Thymus (tissue), 11 donors: ENCODE results near the gene SH3RF2. TPM values are rescaled to one million over a fixed set of nuclear protein-coding genes. Genes with fewer than 3 reads are reported as not detected.

Source experiments
- DNase-seq, 9 donors: peaks; one replicate each; pipeline ENCODE4 v3.0.0-alpha.2; 2013; ENCODE audit warnings: low spot score in 9 of 9, low read depth in 6 of 9, missing footprints in 1 of 9
- H3K27ac ChIP-seq, 2 donors: one replicate each; pipeline ENCODE4 v1.5.1; 2013; ENCODE audit warnings: control low read depth in 1 of 2, low read depth in 1 of 2, low read length in 1 of 2, mild to moderate bottlenecking in 1 of 2, moderate library complexity in 1 of 2
- H3K27me3 ChIP-seq, 2 donors: one replicate each; pipeline ENCODE4 v1.5.1; 2013; ENCODE audit warnings: low read length in 1 of 2; ENCODE audit not compliant: control insufficient read depth in 2 of 2, insufficient read depth in 1 of 2
- H3K36me3 ChIP-seq, 2 donors: one replicate each; pipeline ENCODE4 v1.5.1; 2013; ENCODE audit warnings: low read length in 1 of 2, mild to moderate bottlenecking in 1 of 2, moderate library complexity in 1 of 2; ENCODE audit not compliant: control insufficient read depth in 2 of 2, insufficient read depth in 2 of 2
- H3K4me1 ChIP-seq, 2 donors: one replicate each; pipeline ENCODE4 v1.5.1; 2013; ENCODE audit warnings: low read length in 2 of 2; ENCODE audit not compliant: control insufficient read depth in 2 of 2, insufficient read depth in 2 of 2
- H3K4me3 ChIP-seq, 2 donors: one replicate each; pipeline ENCODE4 v1.5.1; 2013; ENCODE audit warnings: low read length in 2 of 2, control low read depth in 1 of 2, mild to moderate bottlenecking in 1 of 2
- H3K9me3 ChIP-seq, 2 donors: one replicate each; pipeline ENCODE4 v1.5.1; 2013; ENCODE audit warnings: low read length in 1 of 2, mild to moderate bottlenecking in 1 of 2; ENCODE audit not compliant: control insufficient read depth in 2 of 2, insufficient read depth in 1 of 2
- WGBS: extraction: QIAGEN DNeasy Blood & Tissue Kit; methylation state at CpG from one replicate; pipeline ENCODE4 v1.1.7; 2013; 5-methylcytosine and 5-hydroxymethylcytosine counted together
- polyA plus RNA-seq: library from polyadenylated mRNA; stranded (reverse); fragments of 200-250 nt; gene quantifications from one replicate; pipeline ENCODE4 v1.2.3, GENCODE V29; 2013
- total RNA-seq: library from RNA; stranded (reverse); fragments of 120-200 nt; gene quantifications from one replicate; pipeline ENCODE4 v1.2.4, GENCODE V29; 2013
- donor health status: healthy.

SH3RF2 gene
- total and polyA plus RNA-seq, 2 donors: 0.76 to 2.4 TPM

DNA sequence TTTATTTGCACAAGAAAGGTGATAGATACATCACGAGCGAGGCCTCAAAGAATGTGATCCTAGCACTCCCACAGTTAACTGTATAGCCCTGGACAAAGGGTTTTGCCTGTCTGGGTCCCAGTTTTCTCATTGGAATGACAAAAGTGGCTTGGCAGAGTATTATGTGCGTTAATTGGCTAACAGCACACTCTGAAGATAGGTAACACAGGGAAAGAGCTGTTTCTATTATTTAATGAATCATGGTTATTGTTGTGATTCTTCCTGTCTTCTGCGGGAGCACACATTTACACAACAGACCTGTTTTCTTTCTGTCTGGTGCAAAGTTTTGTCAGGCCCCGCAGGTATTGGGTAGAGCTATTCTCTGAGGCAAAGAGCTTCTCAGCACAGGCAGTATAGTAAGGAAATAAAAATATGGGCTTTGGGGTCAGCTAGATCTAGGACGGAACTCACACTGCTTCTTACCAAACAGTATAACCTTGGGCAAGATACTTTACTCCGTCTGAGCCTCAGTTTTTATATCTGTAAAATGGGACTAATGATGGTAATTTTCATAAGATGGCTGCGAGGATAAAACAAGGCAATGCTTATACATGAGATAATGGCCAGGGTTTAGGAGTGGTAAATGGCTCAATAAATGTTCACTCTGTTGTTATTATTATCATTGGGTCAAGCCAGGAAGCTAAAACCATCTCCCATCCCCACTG, 90.1 kb downstream of the SH3RF2 start:
- WGBS: 92% methylated on average over 8 of the region's 8 CpGs
- no peaks in the 10 kb centered on the region for H3K27me3 ChIP-seq
- no peaks in the 10 kb centered on the region for H3K9me3 ChIP-seq
- no peak overlapping the region for H3K4me3 ChIP-seq
- no peak overlapping the region for H3K27ac ChIP-seq
- no peak for DNase-seq
- H3K36me3 ChIP-seq: no peaks in the 10 kb centered on the region
- H3K4me1 ChIP-seq: no peaks in the 10 kb centered on the region

- H3K27ac ChIP-seq: no peak overlapping the region
- no peak for DNase-seq
These were observed 91.4 kb downstream of the SH3RF2 start for GRCh38 chr5:146027751-146028150.

DNA sequence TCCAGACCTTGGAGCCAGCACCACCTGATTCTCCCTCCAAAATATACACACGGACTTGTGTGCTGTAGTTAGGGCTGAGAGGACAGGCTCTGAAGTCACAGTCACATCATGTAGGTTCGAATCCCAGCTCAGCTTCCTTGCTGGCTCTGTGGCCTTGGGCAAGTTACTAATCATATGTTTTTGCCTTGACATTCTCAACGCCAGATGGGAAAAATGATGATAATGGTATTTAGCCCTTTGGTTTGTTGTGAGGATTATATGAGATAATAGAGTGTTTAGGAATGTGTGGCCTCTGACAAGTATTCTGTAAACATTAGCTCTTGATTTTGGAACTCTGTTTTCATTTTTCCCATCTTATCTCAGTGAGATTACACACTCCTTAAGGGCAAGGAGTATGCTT, 96.5 kb downstream of the SH3RF2 start:
- no peak for DNase-seq
- Histone ChIP-seq H3K4me1 (no peaks in the 10 kb centered on the region), H3K4me3 (no peak overlapping the region), H3K27ac (no peak overlapping the region), H3K27me3 (no peaks in the 10 kb centered on the region), H3K9me3 (no peaks in the 10 kb centered on the region), H3K36me3 (no peaks in the 10 kb centered on the region)
- WGBS: 97% methylated on average over 3 of the region's 3 CpGs

More at GRCh38 chr5:146027751-146028150, 91.4 kb downstream of the SH3RF2 start:
- Histone ChIP-seq H3K4me3 (no peak overlapping the region), H3K36me3 (no peaks in the 10 kb centered on the region), H3K9me3 (no peaks in the 10 kb centered on the region), H3K27me3 (no peaks in the 10 kb centered on the region), H3K4me1 (no peaks in the 10 kb centered on the region)
- WGBS: 94% methylated on average over 10 of the region's 10 CpGs

DNA sequence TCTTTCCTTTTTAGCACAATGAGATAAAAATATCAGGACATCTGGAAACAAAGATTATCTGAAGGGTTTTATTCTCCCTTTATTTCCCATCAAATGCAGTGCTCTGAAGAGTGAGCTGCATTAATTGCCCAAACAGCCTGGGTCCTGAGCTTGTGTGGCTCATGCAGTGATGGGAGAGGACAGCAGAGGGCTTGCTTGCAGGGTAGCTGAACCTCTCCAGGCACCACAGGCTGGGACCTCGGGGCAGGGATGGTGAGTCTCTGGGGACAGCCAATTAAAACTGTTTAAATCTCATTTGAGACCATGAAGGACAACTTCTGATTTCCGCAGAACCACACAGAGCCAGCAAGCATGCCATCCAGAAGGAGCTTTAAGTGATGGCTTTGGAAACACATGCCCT, 97.7 kb downstream of the SH3RF2 start:
- no peaks in the 10 kb centered on the region for H3K36me3 ChIP-seq
- 92% methylated on average over 2 of the region's 2 CpGs for WGBS
- H3K27ac ChIP-seq: no peak overlapping the region
- no peaks in the 10 kb centered on the region for H3K4me1 ChIP-seq
- DNase-seq: no peak
- no peak overlapping the region for H3K4me3 ChIP-seq
- no peaks in the 10 kb centered on the region for H3K9me3 ChIP-seq
- H3K27me3 ChIP-seq: no peaks in the 10 kb centered on the region

DNA sequence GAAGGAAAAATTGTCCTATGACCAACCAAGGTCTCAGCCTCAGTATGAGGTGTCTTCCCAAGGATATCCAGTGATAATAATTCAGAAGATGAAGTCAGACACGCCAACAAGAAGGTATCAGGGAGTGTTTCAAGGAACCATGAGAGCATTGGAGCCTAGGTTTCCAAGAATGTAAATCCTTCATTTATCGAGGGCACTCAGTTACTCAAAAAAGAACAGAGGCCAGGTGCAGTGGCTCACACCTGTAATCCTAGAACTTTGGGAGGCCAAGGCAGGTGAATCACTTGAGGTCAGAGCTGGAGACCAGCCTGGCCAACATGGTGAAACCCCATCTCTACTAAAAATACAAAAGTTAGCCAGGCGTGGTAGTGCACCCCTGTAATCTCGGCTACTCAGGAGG, 98.2 kb downstream of the SH3RF2 start:
- no peak overlapping the region for H3K4me3 ChIP-seq
- no peak overlapping the region for H3K27ac ChIP-seq
- 93% methylated on average over 4 of the region's 4 CpGs for WGBS
- no peaks in the 10 kb centered on the region for H3K27me3 ChIP-seq
- no peaks in the 10 kb centered on the region for H3K36me3 ChIP-seq
- no peaks in the 10 kb centered on the region for H3K9me3 ChIP-seq
- no peak for DNase-seq
- H3K4me1 ChIP-seq: no peaks in the 10 kb centered on the region

GRCh38 chr5:146039420-146039819, 103.0 kb downstream of the SH3RF2 start:
- no peaks in the 10 kb centered on the region for H3K4me1 ChIP-seq
- no peak overlapping the region for H3K27ac ChIP-seq
- H3K9me3 ChIP-seq: no peaks in the 10 kb centered on the region
- H3K36me3 ChIP-seq: no peaks in the 10 kb centered on the region
- no peak overlapping the region for H3K4me3 ChIP-seq
- WGBS: 77% methylated on average over 3 of the region's 3 CpGs
- DNase-seq: no peak
- H3K27me3 ChIP-seq: no peaks in the 10 kb centered on the region

GRCh38 chr5:146040527-146040926, 104.1 kb downstream of the SH3RF2 start:
- DNase-seq: no peak
- H3K36me3 ChIP-seq: no peaks in the 10 kb centered on the region
- H3K4me1 ChIP-seq: no peaks in the 10 kb centered on the region
- no peak overlapping the region for H3K27ac ChIP-seq
- H3K4me3 ChIP-seq: no peak overlapping the region
- 61% methylated on average over 3 of the region's 3 CpGs for whole genome bisulfite sequencing
- H3K9me3 ChIP-seq: no peaks in the 10 kb centered on the region
- H3K27me3 ChIP-seq: no peaks in the 10 kb centered on the region

GRCh38 chr5:146041180-146041789, 104.9 kb downstream of the SH3RF2 start:
- no peaks in the 10 kb centered on the region for H3K36me3 ChIP-seq
- no peaks in the 10 kb centered on the region for H3K4me1 ChIP-seq
- no peak for DNase-seq
- no peaks in the 10 kb centered on the region for H3K9me3 ChIP-seq
- no peak overlapping the region for H3K4me3 ChIP-seq
- no peak overlapping the region for H3K27ac ChIP-seq
- WGBS: 94% methylated on average over 10 of the region's 10 CpGs
- no peaks in the 10 kb centered on the region for H3K27me3 ChIP-seq

DNA sequence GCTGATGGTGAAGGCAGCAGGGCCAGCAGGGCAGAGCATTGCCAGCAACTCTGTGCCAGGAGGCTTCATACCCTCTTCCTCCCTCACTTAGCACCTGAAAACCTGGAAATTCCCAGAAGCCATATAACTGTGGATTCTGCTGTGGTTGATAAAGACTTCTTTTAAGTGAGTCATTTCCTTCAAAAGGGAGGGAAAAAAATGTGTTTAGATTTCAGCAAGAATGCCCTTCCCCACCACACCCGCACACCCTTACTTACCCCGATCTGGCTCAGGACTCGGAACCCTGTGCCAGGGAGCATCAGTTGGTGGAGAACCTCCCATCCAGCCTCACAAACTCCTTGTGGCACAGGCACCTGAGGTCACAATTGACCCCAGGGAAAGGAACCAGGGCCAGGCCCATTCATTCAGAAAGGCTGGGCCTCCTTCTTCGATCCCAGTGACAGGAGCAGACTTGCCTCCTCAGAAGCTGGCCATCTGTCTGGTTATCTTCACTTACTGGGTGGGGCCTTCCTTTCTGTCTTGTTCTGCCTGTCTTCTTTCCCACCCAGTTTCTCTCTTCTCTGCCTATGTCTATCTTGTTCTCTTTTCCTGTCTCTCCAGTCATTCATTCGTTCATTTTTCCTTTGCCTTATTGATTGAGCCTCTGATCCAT, 106.4 kb downstream of the SH3RF2 start:
- WGBS: 92% methylated on average over 5 of the region's 5 CpGs
- Histone ChIP-seq H3K4me3 (no peak overlapping the region), H3K27me3 (no peaks in the 10 kb centered on the region), H3K9me3 (no peaks in the 10 kb centered on the region), H3K36me3 (no peaks in the 10 kb centered on the region), H3K27ac (no peak overlapping the region), H3K4me1 (no peaks in the 10 kb centered on the region)
- no peak for DNase-seq
